KMS-11 (cell line): Measurements from ENCODE around the gene HDAC7.

Source experiments
- H2AFZ ChIP-seq: fragments of 200-600 bp; sonication (generic); 2 replicates; pipeline ENCODE4 v1.6.1; 2016; ENCODE audit warnings: antibody characterized with exemption, mixed run types, low read depth
- H3K27ac ChIP-seq: fragments of 200-600 bp; sonication (generic); 2 replicates; pipeline ENCODE4 v1.6.1; 2016; ENCODE audit warnings: mild to moderate bottlenecking, mixed run types
- H3K27me3 ChIP-seq: fragments of 200-600 bp; sonication (generic); 2 replicates; pipeline ENCODE4 v1.6.1; 2017; ENCODE audit warnings: mild to moderate bottlenecking, low read depth, mixed run types, moderate library complexity; ENCODE audit not compliant: insufficient read depth
- H3K36me3 ChIP-seq: fragments of 200-600 bp; sonication (generic); 2 replicates; pipeline ENCODE4 v1.6.1; 2017; ENCODE audit warnings: mild to moderate bottlenecking, mixed run types; ENCODE audit not compliant: insufficient read depth
- H3K4me1 ChIP-seq: fragments of 200-600 bp; sonication (generic); 2 replicates; pipeline ENCODE4 v1.6.1; 2016; ENCODE audit warnings: mild to moderate bottlenecking, low read depth, mixed run types; ENCODE audit not compliant: poor library complexity, severe bottlenecking
- H3K4me2 ChIP-seq: fragments of 200-600 bp; sonication (generic); 2 replicates; pipeline ENCODE4 v1.7.0; 2016; ENCODE audit warnings: mild to moderate bottlenecking, mixed run types
- H3K4me3 ChIP-seq: fragments of 200-600 bp; sonication (generic); IDR thresholded peaks from 2 replicates; pipeline ENCODE4 v1.6.1; 2017; ENCODE audit warnings: low read depth, low read length, mixed read lengths; ENCODE audit not compliant: insufficient read depth
- H3K79me2 ChIP-seq: fragments of 200-600 bp; sonication (generic); 2 replicates; pipeline ENCODE4 v1.6.1; 2016; ENCODE audit warnings: low read depth, mixed run types; ENCODE audit not compliant: insufficient read depth
- H3K9ac ChIP-seq: fragments of 200-600 bp; sonication (generic); 2 replicates; pipeline ENCODE4 v1.6.1; 2016; ENCODE audit warnings: mild to moderate bottlenecking, mixed run types
- H4K20me1 ChIP-seq: fragments of 200-600 bp; sonication (generic); 2 replicates; pipeline ENCODE4 v1.6.1; 2016; ENCODE audit warnings: mild to moderate bottlenecking, mixed run types; ENCODE audit not compliant: insufficient read depth
- CTCF ChIP-seq: fragments of 200-600 bp; sonication (generic); conservative IDR thresholded peaks from 2 replicates; pipeline ENCODE4 v1.6.1; 2017; ENCODE audit warnings: low read depth, mild to moderate bottlenecking, antibody characterized with exemption, low read length, moderate library complexity, mixed read lengths

Gene HDAC7

DNA sequence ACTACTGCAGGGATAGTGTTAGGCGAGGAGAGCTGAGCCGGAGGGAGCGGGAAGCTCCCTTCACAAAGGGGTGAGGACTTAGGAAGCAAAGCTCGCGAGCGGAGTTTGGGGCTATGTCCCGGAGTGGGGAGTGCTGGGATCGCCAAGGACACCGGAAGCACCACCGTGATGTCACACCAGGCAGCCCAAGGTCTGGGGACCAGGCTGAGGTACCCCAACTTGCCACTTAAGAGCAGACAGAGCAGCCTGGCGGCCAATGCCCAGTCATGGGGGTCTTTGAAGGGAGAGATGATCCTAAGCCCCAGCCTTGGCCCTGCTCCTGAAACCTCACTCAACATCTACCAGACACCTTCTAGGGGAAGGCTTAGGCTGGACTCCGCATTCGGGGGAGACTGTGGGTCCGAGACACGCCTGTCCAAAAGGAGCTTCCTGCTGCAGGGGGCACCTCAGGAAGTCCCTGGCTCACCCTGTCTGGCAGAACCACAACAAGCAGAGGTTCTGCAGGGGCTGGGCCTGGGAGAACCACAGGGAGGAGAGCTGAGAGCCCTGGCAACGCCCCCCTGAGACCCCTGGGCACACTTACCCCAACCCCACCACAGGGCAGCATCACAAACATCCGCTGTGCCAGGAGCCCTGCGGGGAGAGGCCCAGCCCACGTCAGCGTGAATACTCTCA lies 28.9 kb downstream of the HDAC7 start:
- H3K9ac ChIP-seq: no peak overlapping the region
- H3K4me1 ChIP-seq: no peaks in the 10 kb centered on the region
- no peak overlapping the region for H3K4me2 ChIP-seq
- no peak for TF ChIP-seq CTCF
- no peak overlapping the region for H3K27ac ChIP-seq
- no peaks in the 10 kb centered on the region for H3K27me3 ChIP-seq
- no peaks in the 10 kb centered on the region for H3K79me2 ChIP-seq
- H2AFZ ChIP-seq: no peak overlapping the region
- H3K4me3 ChIP-seq: no peak overlapping the region
- H4K20me1 ChIP-seq: no peaks in the 10 kb centered on the region
- no peaks in the 10 kb centered on the region; the same call in 1 of the 2 replicates for H3K36me3 ChIP-seq

GRCh38 chr12:47789712-47790489 lies 29.8 kb downstream of the HDAC7 start:
- Histone ChIP-seq H3K36me3 (no peaks in the 10 kb centered on the region; the same call in 1 of the 2 replicates), H3K79me2 (no peaks in the 10 kb centered on the region), H3K27me3 (no peaks in the 10 kb centered on the region), H3K4me1 (no peaks in the 10 kb centered on the region), H3K4me2 (no peak overlapping the region), H2AFZ (no peak overlapping the region), H3K9ac (no peak overlapping the region), H3K4me3 (no peak overlapping the region), H4K20me1 (no peaks in the 10 kb centered on the region), H3K27ac (no peak overlapping the region)
- TF ChIP-seq CTCF: no peak

- Histone ChIP-seq H3K27me3 (no peaks in the 10 kb centered on the region), H3K4me1 (no peaks in the 10 kb centered on the region), H3K79me2 (no peaks in the 10 kb centered on the region), H3K4me2 (no peak overlapping the region), H3K36me3 (no peaks in the 10 kb centered on the region; the same call in 1 of the 2 replicates), H3K9ac (no peak overlapping the region), H3K4me3 (no peak overlapping the region), H4K20me1 (no peaks in the 10 kb centered on the region), H3K27ac (no peak overlapping the region), H2AFZ (no peak overlapping the region)
- no peak for TF ChIP-seq CTCF
These were observed 30.6 kb downstream of the HDAC7 start for GRCh38 chr12:47789141-47789540.

- Histone ChIP-seq H4K20me1 (no peaks in the 10 kb centered on the region), H3K36me3 (no peaks in the 10 kb centered on the region; the same call in 1 of the 2 replicates), H3K4me1 (no peaks in the 10 kb centered on the region), H3K9ac (no peak overlapping the region), H3K4me3 (no peak overlapping the region), H3K27me3 (no peaks in the 10 kb centered on the region), H2AFZ (no peak overlapping the region), H3K4me2 (no peak overlapping the region), H3K27ac (no peak overlapping the region), H3K79me2 (no peaks in the 10 kb centered on the region)
- TF ChIP-seq CTCF: no peak
These were observed 31.9 kb downstream of the HDAC7 start for GRCh38 chr12:47787596-47788319.
